ENCODE results near the gene CCDC197.

Gene CCDC197

GRCh38 chr14:94010625-94011024 lies 13.5 kb downstream of the CCDC197 start:
- no peaks in the 10 kb centered on the region for H3K9me3 ChIP-seq (ENCODE audit: insufficient read depth, low read depth, low read length)
- no peaks in the 10 kb centered on the region for H3K27me3 ChIP-seq (ENCODE audit: insufficient read depth, low read length)
- H3K4me3 ChIP-seq (ENCODE audit: low read length) = no peak overlapping the region
- H3K4me1 ChIP-seq (ENCODE audit: insufficient read depth, low read length) = no peaks in the 10 kb centered on the region
- H3K27ac ChIP-seq (ENCODE audit: low read length) = no peak overlapping the region
- H3K9ac ChIP-seq (ENCODE audit: low read depth, low read length) = no peak overlapping the region
- no peaks in the 10 kb centered on the region for H3K36me3 ChIP-seq (ENCODE audit: insufficient read depth, low read depth, low read length)

- Histone ChIP-seq H3K4me1 (ENCODE audit: insufficient read depth, low read length) (no peaks in the 10 kb centered on the region), H3K36me3 (ENCODE audit: insufficient read depth, low read depth, low read length) (no peaks in the 10 kb centered on the region), H3K9ac (ENCODE audit: low read depth, low read length) (no peak overlapping the region), H3K4me3 (ENCODE audit: low read length) (no peak overlapping the region), H3K27ac (ENCODE audit: low read length) (no peak overlapping the region), H3K27me3 (ENCODE audit: insufficient read depth, low read length) (no peaks in the 10 kb centered on the region), H3K9me3 (ENCODE audit: insufficient read depth, low read depth, low read length) (no peaks in the 10 kb centered on the region)
Observed at GRCh38 chr14:94011795-94012194, 14.7 kb downstream of the CCDC197 start.

DNA sequence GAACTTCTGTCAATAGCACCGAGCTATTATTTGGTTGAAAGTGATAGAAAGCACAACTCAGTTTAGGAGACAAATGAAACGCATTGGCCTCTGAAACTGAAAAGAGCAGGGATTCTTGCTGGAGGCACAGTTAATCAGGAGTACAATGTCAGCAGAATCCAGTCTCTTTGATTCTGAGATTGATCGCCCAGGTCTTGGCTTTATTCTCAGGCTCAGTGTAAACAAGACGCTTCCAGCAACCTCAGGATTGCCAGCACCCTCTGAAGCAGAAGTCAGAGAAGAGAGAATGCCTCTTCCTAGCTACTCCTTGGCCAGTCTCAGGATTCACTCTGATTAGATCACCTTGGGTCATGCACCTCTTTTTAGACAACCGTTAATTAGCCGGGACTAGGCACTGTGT lies 17.3 kb downstream of the CCDC197 start:
- Histone ChIP-seq H3K27me3 (ENCODE audit: insufficient read depth, low read length) (no peaks in the 10 kb centered on the region), H3K27ac (ENCODE audit: low read length) (no peak overlapping the region), H3K9ac (ENCODE audit: low read depth, low read length) (no peak overlapping the region), H3K9me3 (ENCODE audit: insufficient read depth, low read depth, low read length) (no peaks in the 10 kb centered on the region), H3K4me1 (ENCODE audit: insufficient read depth, low read length) (no peaks in the 10 kb centered on the region), H3K4me3 (ENCODE audit: low read length) (no peak overlapping the region), H3K36me3 (ENCODE audit: insufficient read depth, low read depth, low read length) (no peaks in the 10 kb centered on the region)

- Histone ChIP-seq H3K36me3 (ENCODE audit: insufficient read depth, low read depth, low read length) (no peaks in the 10 kb centered on the region), H3K27ac (ENCODE audit: low read length) (no peak overlapping the region), H3K4me3 (ENCODE audit: low read length) (no peak overlapping the region), H3K9ac (ENCODE audit: low read depth, low read length) (no peak overlapping the region), H3K9me3 (ENCODE audit: insufficient read depth, low read depth, low read length) (no peaks in the 10 kb centered on the region), H3K27me3 (ENCODE audit: insufficient read depth, low read length) (no peaks in the 10 kb centered on the region), H3K4me1 (ENCODE audit: insufficient read depth, low read length) (no peaks in the 10 kb centered on the region)
Observed at GRCh38 chr14:94015223-94015622, 18.1 kb downstream of the CCDC197 start.

GRCh38 chr14:94016446-94016976 lies 19.4 kb downstream of the CCDC197 start:
- Histone ChIP-seq H3K36me3 (ENCODE audit: insufficient read depth, low read depth, low read length) (no peaks in the 10 kb centered on the region), H3K9me3 (ENCODE audit: insufficient read depth, low read depth, low read length) (no peaks in the 10 kb centered on the region), H3K27me3 (ENCODE audit: insufficient read depth, low read length) (no peaks in the 10 kb centered on the region), H3K4me3 (ENCODE audit: low read length) (no peak overlapping the region), H3K9ac (ENCODE audit: low read depth, low read length) (no peak overlapping the region), H3K27ac (ENCODE audit: low read length) (no peak overlapping the region), H3K4me1 (ENCODE audit: insufficient read depth, low read length) (peaks cover 2% of the 10 kb centered on the region; the same call in 1 of the 2 replicates)

- no peak overlapping the region for H3K4me3 ChIP-seq (ENCODE audit: low read length)
- no peak overlapping the region for H3K27ac ChIP-seq (ENCODE audit: low read length)
- H3K36me3 ChIP-seq (ENCODE audit: insufficient read depth, low read depth, low read length) = no peaks in the 10 kb centered on the region
- no peaks in the 10 kb centered on the region for H3K9me3 ChIP-seq (ENCODE audit: insufficient read depth, low read depth, low read length)
- H3K9ac ChIP-seq (ENCODE audit: low read depth, low read length) = no peak overlapping the region
- no peaks in the 10 kb centered on the region for H3K27me3 ChIP-seq (ENCODE audit: insufficient read depth, low read length)
- peaks cover 17% of the 10 kb centered on the region for H3K4me1 ChIP-seq (ENCODE audit: insufficient read depth, low read length)
Observed at GRCh38 chr14:94018308-94018707, 21.2 kb downstream of the CCDC197 start.

DNA sequence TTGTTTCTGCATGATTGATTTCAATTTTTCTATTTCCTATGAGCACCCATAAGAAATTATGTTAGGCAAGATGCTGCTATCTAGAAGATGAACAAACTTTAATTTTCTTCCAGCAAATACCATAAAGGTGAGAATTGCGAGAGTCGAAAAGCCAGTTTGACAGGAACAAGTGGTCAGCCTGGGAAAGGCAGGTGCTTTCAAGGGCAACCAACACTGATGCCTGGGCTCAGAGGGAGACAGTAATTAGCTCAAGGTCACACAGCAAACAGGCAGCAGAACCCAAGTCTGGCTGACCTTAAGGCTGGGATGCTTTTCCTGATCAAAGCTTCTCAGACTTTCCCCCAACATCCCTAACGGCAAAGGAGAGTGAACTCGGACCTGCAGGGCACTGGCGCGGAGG lies 22.2 kb downstream of the CCDC197 start:
- no peaks in the 10 kb centered on the region for H3K27me3 ChIP-seq (ENCODE audit: insufficient read depth, low read length)
- peaks cover 17% of the 10 kb centered on the region for H3K4me1 ChIP-seq (ENCODE audit: insufficient read depth, low read length)
- H3K4me3 ChIP-seq (ENCODE audit: low read length) = no peak overlapping the region
- no peaks in the 10 kb centered on the region for H3K36me3 ChIP-seq (ENCODE audit: insufficient read depth, low read depth, low read length)
- H3K9ac ChIP-seq (ENCODE audit: low read depth, low read length) = no peak overlapping the region
- H3K9me3 ChIP-seq (ENCODE audit: insufficient read depth, low read depth, low read length) = no peaks in the 10 kb centered on the region
- H3K27ac ChIP-seq (ENCODE audit: low read length) = no peak overlapping the region

DNA sequence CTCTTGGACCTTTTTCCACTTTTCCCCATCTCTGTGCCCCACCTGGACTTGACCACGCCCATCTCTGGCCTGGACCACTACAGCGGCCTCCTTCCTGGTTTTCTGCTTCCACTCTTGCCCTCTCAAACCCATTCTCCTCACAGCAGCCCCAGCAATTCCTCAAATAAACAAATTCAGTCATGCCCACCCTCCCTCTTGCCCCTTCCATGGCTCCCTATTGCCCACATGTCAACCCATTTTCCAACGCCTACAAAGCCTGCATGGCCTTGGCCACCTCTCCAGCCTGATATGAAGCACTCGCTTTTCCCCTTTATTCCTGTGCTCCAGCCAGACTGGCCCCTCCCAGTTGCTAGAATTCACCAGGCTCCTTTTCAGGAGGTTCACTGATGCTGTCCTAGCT lies 23.2 kb downstream of the CCDC197 start:
- Histone ChIP-seq H3K27me3 (ENCODE audit: insufficient read depth, low read length) (no peaks in the 10 kb centered on the region), H3K4me3 (ENCODE audit: low read length) (no peak overlapping the region), H3K27ac (ENCODE audit: low read length) (no peak overlapping the region), H3K36me3 (ENCODE audit: insufficient read depth, low read depth, low read length) (no peaks in the 10 kb centered on the region), H3K9ac (ENCODE audit: low read depth, low read length) (no peak overlapping the region), H3K9me3 (ENCODE audit: insufficient read depth, low read depth, low read length) (no peaks in the 10 kb centered on the region), H3K4me1 (ENCODE audit: insufficient read depth, low read length) (peaks cover 17% of the 10 kb centered on the region)

GRCh38 chr14:94021001-94021400 lies 23.9 kb downstream of the CCDC197 start:
- Histone ChIP-seq H3K9me3 (ENCODE audit: insufficient read depth, low read depth, low read length) (no peaks in the 10 kb centered on the region), H3K9ac (ENCODE audit: low read depth, low read length) (no peak overlapping the region), H3K4me1 (ENCODE audit: insufficient read depth, low read length) (peaks cover 17% of the 10 kb centered on the region), H3K27me3 (ENCODE audit: insufficient read depth, low read length) (no peaks in the 10 kb centered on the region), H3K4me3 (ENCODE audit: low read length) (no peak overlapping the region), H3K36me3 (ENCODE audit: insufficient read depth, low read depth, low read length) (no peaks in the 10 kb centered on the region), H3K27ac (ENCODE audit: low read length) (no peak overlapping the region)

DNA sequence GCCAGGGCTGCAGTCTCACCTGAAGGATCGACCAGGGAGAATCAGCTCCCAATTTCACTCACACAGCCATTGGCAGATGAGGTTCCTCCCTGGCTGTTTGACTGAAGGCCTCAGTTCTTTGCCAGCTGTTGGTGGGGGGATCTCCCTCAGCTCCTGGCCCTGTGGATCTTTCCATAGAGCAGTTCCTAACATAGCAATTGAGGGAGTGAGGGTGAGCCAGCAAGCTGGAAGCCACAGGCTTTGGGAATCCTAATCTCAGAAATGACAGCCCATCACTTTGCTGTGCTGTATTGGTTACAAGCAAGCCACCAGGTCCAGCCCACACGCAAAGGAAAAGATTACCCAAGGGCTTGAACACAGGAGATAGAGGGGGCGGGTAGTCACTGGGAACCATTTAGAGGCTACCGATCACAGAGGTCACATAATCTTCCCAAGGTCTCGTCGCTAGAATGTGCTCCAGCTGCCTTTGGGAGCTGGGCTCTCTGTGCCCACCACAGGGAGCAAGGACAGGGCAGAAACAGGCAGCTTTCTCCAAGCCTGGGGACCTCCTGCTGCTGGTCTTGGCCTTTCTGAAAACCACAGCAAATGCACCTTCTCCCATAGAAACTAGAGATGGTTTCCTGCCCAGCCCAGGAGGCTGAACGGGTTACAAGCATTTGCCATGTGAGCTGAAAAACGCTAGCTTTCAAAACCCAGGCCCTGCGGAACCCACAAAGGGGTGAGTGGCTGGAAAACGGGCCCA lies 24.5 kb downstream of the CCDC197 start:
- H3K9ac ChIP-seq (ENCODE audit: low read depth, low read length) = no peak overlapping the region
- no peak overlapping the region for H3K27ac ChIP-seq (ENCODE audit: low read length)
- no peak overlapping the region for H3K4me3 ChIP-seq (ENCODE audit: low read length)

DNA sequence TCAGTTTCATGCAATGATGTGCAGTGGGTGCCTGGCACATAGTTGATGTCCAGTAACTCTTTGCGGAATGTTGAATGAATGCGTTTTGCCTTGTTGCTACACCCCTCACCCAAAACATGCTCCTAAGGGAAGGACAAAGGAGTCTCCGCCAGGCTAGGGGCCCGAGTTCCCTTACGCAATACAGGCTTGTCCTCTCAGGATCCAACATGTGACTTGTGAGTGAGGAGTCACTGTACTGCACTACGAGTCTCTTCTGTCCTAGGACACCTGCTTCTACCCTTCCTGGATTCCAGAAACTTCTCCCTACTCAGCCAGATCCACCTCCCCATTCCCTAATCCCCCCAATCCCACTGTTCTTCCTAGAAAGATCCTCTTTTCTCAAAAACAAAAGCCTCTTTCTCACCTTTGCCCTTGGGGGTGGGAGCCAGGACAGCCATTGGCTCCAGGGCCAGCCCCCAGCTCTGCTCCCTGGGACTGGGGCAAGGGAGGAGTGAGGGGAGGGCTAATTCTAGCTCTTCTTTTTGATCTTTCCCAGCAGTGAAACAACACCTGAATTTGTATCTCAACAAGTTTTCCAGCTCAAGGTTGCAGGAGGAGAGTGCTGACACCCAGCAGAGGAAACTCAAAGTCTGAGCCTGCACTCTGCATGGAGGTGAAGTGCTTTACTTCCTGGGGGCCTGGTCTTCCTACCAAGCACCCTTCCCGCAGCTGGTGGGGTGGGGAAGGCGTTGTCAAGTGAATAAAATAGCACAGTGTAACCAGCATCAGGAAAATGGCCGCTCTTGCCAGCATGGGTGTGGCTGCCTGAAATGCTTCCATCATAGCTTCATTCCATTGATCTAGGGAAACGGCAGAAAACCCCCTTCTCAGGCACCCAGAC lies 25.7 kb downstream of the CCDC197 start:
- H3K9ac ChIP-seq (ENCODE audit: low read depth, low read length) = no peak overlapping the region
- no peak overlapping the region for H3K4me3 ChIP-seq (ENCODE audit: low read length)
- no peak overlapping the region for H3K27ac ChIP-seq (ENCODE audit: low read length)
- no peaks in the 10 kb centered on the region for H3K9me3 ChIP-seq (ENCODE audit: insufficient read depth, low read depth, low read length)
- H3K36me3 ChIP-seq (ENCODE audit: insufficient read depth, low read depth, low read length) = no peaks in the 10 kb centered on the region
- peaks cover 4% of the 10 kb centered on the region; the same call in 1 of the 2 replicates for H3K27me3 ChIP-seq (ENCODE audit: insufficient read depth, low read length)
- peaks cover 17% of the 10 kb centered on the region for H3K4me1 ChIP-seq (ENCODE audit: insufficient read depth, low read length)

More for the DNA sequence above, 24.5 kb downstream of the CCDC197 start:
- Histone ChIP-seq H3K27me3 (ENCODE audit: insufficient read depth, low read length) (no peaks in the 10 kb centered on the region), H3K9me3 (ENCODE audit: insufficient read depth, low read depth, low read length) (no peaks in the 10 kb centered on the region), H3K36me3 (ENCODE audit: insufficient read depth, low read depth, low read length) (no peaks in the 10 kb centered on the region), H3K4me1 (ENCODE audit: insufficient read depth, low read length) (peaks cover 17% of the 10 kb centered on the region)
